HL-60 (cell line): Measurements from ENCODE around the gene DEFB127.

Experiments
- GABPA ChIP-seq: IDR thresholded peaks from 2 replicates; pipeline ENCODE4 v1.6.1; 2012; ENCODE audit warnings: low read depth
- POLR2AphosphoS5 ChIP-seq: IDR thresholded peaks from 2 replicates; pipeline ENCODE4 v1.6.1; 2012; ENCODE audit warnings: low read depth
- TF ChIP-seq, protein P1 (sequence below): IDR thresholded peaks from one replicate; pipeline ENCODE4 v1.5.1; 2011; ENCODE audit warnings: low read length, control low read depth, inconsistent platforms; ENCODE audit not compliant: insufficient read depth

- TF ChIP-seq, protein P1, sequence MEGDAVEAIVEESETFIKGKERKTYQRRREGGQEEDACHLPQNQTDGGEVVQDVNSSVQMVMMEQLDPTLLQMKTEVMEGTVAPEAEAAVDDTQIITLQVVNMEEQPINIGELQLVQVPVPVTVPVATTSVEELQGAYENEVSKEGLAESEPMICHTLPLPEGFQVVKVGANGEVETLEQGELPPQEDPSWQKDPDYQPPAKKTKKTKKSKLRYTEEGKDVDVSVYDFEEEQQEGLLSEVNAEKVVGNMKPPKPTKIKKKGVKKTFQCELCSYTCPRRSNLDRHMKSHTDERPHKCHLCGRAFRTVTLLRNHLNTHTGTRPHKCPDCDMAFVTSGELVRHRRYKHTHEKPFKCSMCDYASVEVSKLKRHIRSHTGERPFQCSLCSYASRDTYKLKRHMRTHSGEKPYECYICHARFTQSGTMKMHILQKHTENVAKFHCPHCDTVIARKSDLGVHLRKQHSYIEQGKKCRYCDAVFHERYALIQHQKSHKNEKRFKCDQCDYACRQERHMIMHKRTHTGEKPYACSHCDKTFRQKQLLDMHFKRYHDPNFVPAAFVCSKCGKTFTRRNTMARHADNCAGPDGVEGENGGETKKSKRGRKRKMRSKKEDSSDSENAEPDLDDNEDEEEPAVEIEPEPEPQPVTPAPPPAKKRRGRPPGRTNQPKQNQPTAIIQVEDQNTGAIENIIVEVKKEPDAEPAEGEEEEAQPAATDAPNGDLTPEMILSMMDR, result no peak
- TF ChIP-seq POLR2AphosphoS5, result no peak
- TF ChIP-seq GABPA, result no peak
Measured at GRCh38 chr20:152131-152530, 5.1 kb upstream of the DEFB127 start.
